Placental epithelial cell (primary cell): Measurements from ENCODE around the gene SLC25A25. TPM values are rescaled to one million over a fixed set of nuclear protein-coding genes. Genes with fewer than 3 reads are reported as not detected.

Source experiments
- total RNA-seq: library from RNA; depleted of rRNA; stranded (reverse); fragments of >200 nt; gene quantifications from 2 replicates; pipeline ENCODE4 v1.2.3, GENCODE V29; 2012

SLC25A25 gene
- total RNA-seq: 5.5 and 13.3 TPM in 2 replicates

GRCh38 chr9:128067645-128068385 is at the start of gene SLC25A25:
Gene SLC25A25, plus strand, starts transcription at chr9:128068232. Its CDS starts 88 bp downstream, at chr9:128068320.

GRCh38 chr9:128066713-128067644 is 1.1 kb upstream of the SLC25A25 start, which contains the start of gene NAIF1:
Gene NAIF1, minus strand, starts transcription at chr9:128067320. Its CDS starts 219 bp downstream, at chr9:128067101.

GRCh38 chr9:128127568-128127989 is 59.5 kb downstream of the SLC25A25 start, which contains the start of gene PTGES2:
Gene PTGES2, minus strand, starts transcription at chr9:128127729. Its CDS starts 12 bp downstream, at chr9:128127717.

GRCh38 chr9:128149001-128149701 is 81.1 kb downstream of the SLC25A25 start, which contains the start of gene LCN2:
Gene LCN2, plus strand, starts transcription at chr9:128149453. Its CDS starts 73 bp downstream, at chr9:128149526.

Other genes starting within 250 kb of the SLC25A25 start
- 4.3 and 7.5 TPM in 2 replicates for gene ENG, start 213.6 kb upstream of the SLC25A25 start, total RNA-seq
- gene AK1, start 190.6 kb upstream of the SLC25A25 start, total RNA-seq: 12.2 and 43.2 TPM in 2 replicates
- 20.0 and 28.7 TPM in 2 replicates for gene ST6GALNAC6, start 168.6 kb upstream of the SLC25A25 start, total RNA-seq
- gene ST6GALNAC4, start 151.2 kb upstream of the SLC25A25 start, total RNA-seq: 12.6 and 28.2 TPM in 2 replicates
- gene PIP5KL1, start 137.5 kb upstream of the SLC25A25 start, total RNA-seq: 8.6 and 15.3 TPM in 2 replicates
- gene DPM2, start 130.4 kb upstream of the SLC25A25 start, total RNA-seq: 12.6 and 21.1 TPM in 2 replicates
- gene EEIG1, start 87.2 kb upstream of the SLC25A25 start, total RNA-seq: 15.8 and 22.4 TPM in 2 replicates
- gene NAIF1, start 912 bp upstream of the SLC25A25 start, total RNA-seq: 10.2 and 11.1 TPM in 2 replicates
- gene PTGES2, start 59.5 kb downstream of the SLC25A25 start, total RNA-seq: 26.3 and 74.3 TPM in 2 replicates
- 0.39 and 0.54 TPM in 2 replicates for gene LCN2, start 81.2 kb downstream of the SLC25A25 start, total RNA-seq
- 30.6 and 40.8 TPM in 2 replicates for gene BBLN, start 92.0 kb downstream of the SLC25A25 start, total RNA-seq
- 46.3 and 61.1 TPM in 2 replicates for gene CIZ1, start 123.3 kb downstream of the SLC25A25 start, total RNA-seq
- 5.6 and 33.4 TPM in 2 replicates for gene DNM1, start 135.1 kb downstream of the SLC25A25 start, total RNA-seq
- gene GOLGA2, start 207.8 kb downstream of the SLC25A25 start, total RNA-seq: 107 and 123 TPM in 2 replicates
- gene SWI5, start 208.0 kb downstream of the SLC25A25 start, total RNA-seq: 23.5 and 38.1 TPM in 2 replicates